ENCODE measurements around the gene GPR183. TPM values are rescaled to one million over a fixed set of nuclear protein-coding genes. Genes with fewer than 3 reads are reported as not detected.
A peak's percentile ranks its signal among the peaks of the same experiment; 100 is the strongest.

The GPR183 gene
- total and polyA plus RNA-seq, 4 donors: 1.7 to 25.3 (median 13.9) TPM

GRCh38 chr13:99277629-99278028, 29.6 kb downstream of the GPR183 start:
- H3K4me1 ChIP-seq (ENCODE audit: control insufficient read depth in 1 of 2, insufficient read depth in 2 of 2, low read length in 2 of 2): no peaks in the 10 kb centered on the region
- 95% methylated on average over 4 of the region's 4 CpGs for WGBS, 2 donors
- intact Hi-C loops (cut with DNase I): loop anchor here in 1 of 2 donors (10.0 kb wide), 1 partner anchor 87 kb away; no protein-coding TSS in a partner anchor
- H3K36me3 ChIP-seq (ENCODE audit: control insufficient read depth in 1 of 2, insufficient read depth in 2 of 2, low read length in 1 of 2): no peaks in the 10 kb centered on the region
- no peak overlapping the region for H3K27ac ChIP-seq (ENCODE audit: low read depth in 1 of 2, low read length in 2 of 2)
- H3K27me3 ChIP-seq (ENCODE audit: control insufficient read depth in 1 of 2, insufficient read depth in 2 of 2, low read length in 1 of 2): no peaks in the 10 kb centered on the region
- ATAC-seq (ENCODE audit: low FRiP score) (no peak), DNase-seq (peak in 1 of 2 donors; percentile 38)
- H3K9me3 ChIP-seq (ENCODE audit: control insufficient read depth, low read length): no peaks in the 10 kb centered on the region
- no peak overlapping the region for H3K4me3 ChIP-seq (ENCODE audit: low read length in 2 of 2)

DNA sequence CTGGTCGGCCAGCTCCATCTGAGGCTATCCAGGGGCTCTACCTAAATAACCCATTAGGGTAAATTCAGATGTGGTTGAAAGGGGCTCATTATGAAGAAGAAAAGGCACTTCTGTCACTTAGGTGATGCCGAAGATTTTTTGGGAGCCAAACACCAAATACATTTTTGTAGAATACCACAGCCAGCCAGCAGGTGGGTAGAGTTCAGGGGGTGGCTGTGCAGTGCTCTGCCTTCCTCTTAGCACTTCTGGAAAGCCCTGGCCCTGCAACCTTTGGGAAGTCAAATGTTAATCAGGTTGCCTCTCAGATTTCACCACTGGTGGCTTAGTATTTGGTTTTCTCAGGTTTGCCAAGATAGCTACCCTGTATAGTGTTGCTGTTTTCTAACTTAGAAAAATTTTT, 30.5 kb downstream of the GPR183 start:
- WGBS, 2 donors: 91 to 97% methylated on average over 2 of the region's 2 CpGs
- no peak for ATAC-seq (ENCODE audit: low FRiP score)
- intact Hi-C loops (cut with DNase I): loop anchor here in 1 of 2 donors (10.0 kb wide), 1 partner anchor 88 kb away; no protein-coding TSS in a partner anchor

DNA sequence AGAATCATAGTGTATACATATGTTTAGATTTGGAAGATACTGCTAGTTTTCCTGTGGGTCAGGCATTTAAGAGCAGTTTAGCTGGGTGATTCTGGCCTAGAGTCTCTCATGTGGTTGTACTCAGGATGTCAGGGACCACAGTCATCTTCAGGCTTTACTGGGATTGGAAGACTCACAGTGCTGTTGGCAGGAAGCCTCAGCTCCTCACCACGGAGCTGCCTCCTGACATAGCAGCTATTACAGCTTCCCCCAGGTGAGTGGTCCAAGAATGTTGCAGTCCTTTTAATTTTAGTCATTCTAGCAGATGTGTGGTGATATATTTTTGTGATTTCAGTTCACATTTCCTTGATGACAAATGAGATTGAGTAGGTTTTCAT, 32.1 kb downstream of the GPR183 start:
- Histone ChIP-seq H3K4me1 (ENCODE audit: control insufficient read depth in 1 of 2, insufficient read depth in 2 of 2, low read length in 2 of 2) (no peaks in the 10 kb centered on the region), H3K27me3 (ENCODE audit: control insufficient read depth in 1 of 2, insufficient read depth in 2 of 2, low read length in 1 of 2) (no peaks in the 10 kb centered on the region), H3K36me3 (ENCODE audit: control insufficient read depth in 1 of 2, insufficient read depth in 2 of 2, low read length in 1 of 2) (no peaks in the 10 kb centered on the region), H3K9me3 (ENCODE audit: control insufficient read depth, low read length) (no peaks in the 10 kb centered on the region), H3K27ac (ENCODE audit: low read depth in 1 of 2, low read length in 2 of 2) (no peak overlapping the region), H3K4me3 (ENCODE audit: low read length in 2 of 2) (no peak overlapping the region)
- 43 to 48% methylated on average over 1 of the region's 1 CpG for WGBS, 2 donors
- DNase-seq: no peak
- intact Hi-C loops (cut with DNase I): loop anchor here in 1 of 2 donors (10.0 kb wide), 1 partner anchor 90 kb away; no protein-coding TSS in a partner anchor
- no peak for ATAC-seq (ENCODE audit: low FRiP score)

More for the DNA sequence above, 30.5 kb downstream of the GPR183 start:
- Histone ChIP-seq H3K27ac (ENCODE audit: low read depth in 1 of 2, low read length in 2 of 2) (no peak overlapping the region), H3K27me3 (ENCODE audit: control insufficient read depth in 1 of 2, insufficient read depth in 2 of 2, low read length in 1 of 2) (no peaks in the 10 kb centered on the region), H3K36me3 (ENCODE audit: control insufficient read depth in 1 of 2, insufficient read depth in 2 of 2, low read length in 1 of 2) (no peaks in the 10 kb centered on the region), H3K9me3 (ENCODE audit: control insufficient read depth, low read length) (no peaks in the 10 kb centered on the region), H3K4me1 (ENCODE audit: control insufficient read depth in 1 of 2, insufficient read depth in 2 of 2, low read length in 2 of 2) (no peaks in the 10 kb centered on the region), H3K4me3 (ENCODE audit: low read length in 2 of 2) (no peak overlapping the region)
- no peak for DNase-seq

- H3K27ac ChIP-seq (ENCODE audit: low read depth in 1 of 2, low read length in 2 of 2): no peak overlapping the region
- WGBS, 2 donors: 95 to 96% methylated on average over 2 of the region's 2 CpGs
- ATAC-seq (ENCODE audit: low FRiP score): no peak
Measured at GRCh38 chr13:99273128-99273527, 34.1 kb downstream of the GPR183 start.

GRCh38 chr13:99272481-99272880, 34.7 kb downstream of the GPR183 start:
- H3K4me1 ChIP-seq (ENCODE audit: control insufficient read depth in 1 of 2, insufficient read depth in 2 of 2, low read length in 2 of 2): no peaks in the 10 kb centered on the region
- DNase-seq (no peak), ATAC-seq (ENCODE audit: low FRiP score) (no peak)
- intact Hi-C loops (cut with DNase I): loop anchor here in 1 of 2 donors (2.0 to 10.0 kb wide), 2 partner anchors 92 to 164 kb away; no protein-coding TSS in a partner anchor
- no peaks in the 10 kb centered on the region for H3K27me3 ChIP-seq (ENCODE audit: control insufficient read depth in 1 of 2, insufficient read depth in 2 of 2, low read length in 1 of 2)
- no peaks in the 10 kb centered on the region for H3K36me3 ChIP-seq (ENCODE audit: control insufficient read depth in 1 of 2, insufficient read depth in 2 of 2, low read length in 1 of 2)
- H3K27ac ChIP-seq (ENCODE audit: low read depth in 1 of 2, low read length in 2 of 2): no peak overlapping the region
- H3K4me3 ChIP-seq (ENCODE audit: low read length in 2 of 2): no peak overlapping the region
- no peaks in the 10 kb centered on the region for H3K9me3 ChIP-seq (ENCODE audit: control insufficient read depth, low read length)
- 97% methylated on average over 2 of the region's 2 CpGs for WGBS, 2 donors

More at GRCh38 chr13:99273128-99273527, 34.1 kb downstream of the GPR183 start:
- no peaks in the 10 kb centered on the region for H3K4me1 ChIP-seq (ENCODE audit: control insufficient read depth in 1 of 2, insufficient read depth in 2 of 2, low read length in 2 of 2)
- H3K27me3 ChIP-seq (ENCODE audit: control insufficient read depth in 1 of 2, insufficient read depth in 2 of 2, low read length in 1 of 2): no peaks in the 10 kb centered on the region
- H3K4me3 ChIP-seq (ENCODE audit: low read length in 2 of 2): no peak overlapping the region
- H3K9me3 ChIP-seq (ENCODE audit: control insufficient read depth, low read length): no peaks in the 10 kb centered on the region
- no peak for DNase-seq
- no peaks in the 10 kb centered on the region for H3K36me3 ChIP-seq (ENCODE audit: control insufficient read depth in 1 of 2, insufficient read depth in 2 of 2, low read length in 1 of 2)
- intact Hi-C loops (cut with DNase I): loop anchor here in 1 of 2 donors (2.0 to 10.0 kb wide), 2 partner anchors 92 to 164 kb away; no protein-coding TSS in a partner anchor

- Histone ChIP-seq H3K27me3 (ENCODE audit: control insufficient read depth in 1 of 2, insufficient read depth in 2 of 2, low read length in 1 of 2) (no peaks in the 10 kb centered on the region), H3K4me1 (ENCODE audit: control insufficient read depth in 1 of 2, insufficient read depth in 2 of 2, low read length in 2 of 2) (no peaks in the 10 kb centered on the region), H3K27ac (ENCODE audit: low read depth in 1 of 2, low read length in 2 of 2) (no peak overlapping the region), H3K36me3 (ENCODE audit: control insufficient read depth in 1 of 2, insufficient read depth in 2 of 2, low read length in 1 of 2) (no peaks in the 10 kb centered on the region), H3K4me3 (ENCODE audit: low read length in 2 of 2) (no peak overlapping the region), H3K9me3 (ENCODE audit: control insufficient read depth, low read length) (no peaks in the 10 kb centered on the region)
- WGBS, 2 donors: 64 to 80% methylated on average over 3 of the region's 3 CpGs
- intact Hi-C loops (cut with DNase I): loop anchor here in 1 of 2 donors (10.0 kb wide), 1 partner anchor 94 kb away; no protein-coding TSS in a partner anchor
- DNase-seq (no peak), ATAC-seq (ENCODE audit: low FRiP score) (no peak)
Measured at GRCh38 chr13:99271249-99271648, 36.0 kb downstream of the GPR183 start.

DNA sequence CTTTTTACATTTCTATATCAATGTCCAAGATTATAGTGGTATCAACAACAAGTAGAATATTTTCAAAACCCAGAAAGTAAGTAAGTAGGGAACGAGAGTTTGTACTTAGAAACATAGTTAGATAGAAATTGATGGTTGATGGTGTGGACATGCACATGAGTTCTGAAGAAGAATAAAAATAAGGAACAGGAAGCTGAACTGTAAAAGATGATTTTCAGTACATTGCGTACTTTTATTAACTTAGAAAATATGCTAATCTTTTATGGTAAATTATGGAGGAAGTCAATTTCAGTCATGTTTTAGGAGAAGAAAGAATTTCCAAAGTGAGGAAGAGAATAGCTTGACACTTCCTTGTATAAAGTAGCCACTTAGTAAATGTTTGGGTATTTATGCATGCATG, 36.7 kb downstream of the GPR183 start:
- H3K9me3 ChIP-seq (ENCODE audit: control insufficient read depth, low read length): no peaks in the 10 kb centered on the region
- intact Hi-C loops (cut with DNase I): loop anchor here in 1 of 2 donors (10.0 kb wide), 1 partner anchor 94 kb away; no protein-coding TSS in a partner anchor
- no peaks in the 10 kb centered on the region for H3K27me3 ChIP-seq (ENCODE audit: control insufficient read depth in 1 of 2, insufficient read depth in 2 of 2, low read length in 1 of 2)
- no peak overlapping the region for H3K27ac ChIP-seq (ENCODE audit: low read depth in 1 of 2, low read length in 2 of 2)
- ATAC-seq (ENCODE audit: low FRiP score): no peak
- no peak overlapping the region for H3K4me3 ChIP-seq (ENCODE audit: low read length in 2 of 2)
- H3K36me3 ChIP-seq (ENCODE audit: control insufficient read depth in 1 of 2, insufficient read depth in 2 of 2, low read length in 1 of 2): no peaks in the 10 kb centered on the region
- WGBS, 2 donors: 91 to 92% methylated on average over 2 of the region's 2 CpGs
- no peak for DNase-seq
- H3K4me1 ChIP-seq (ENCODE audit: control insufficient read depth in 1 of 2, insufficient read depth in 2 of 2, low read length in 2 of 2): no peaks in the 10 kb centered on the region

- Histone ChIP-seq H3K36me3 (ENCODE audit: control insufficient read depth in 1 of 2, insufficient read depth in 2 of 2, low read length in 1 of 2) (no peaks in the 10 kb centered on the region), H3K4me1 (ENCODE audit: control insufficient read depth in 1 of 2, insufficient read depth in 2 of 2, low read length in 2 of 2) (no peaks in the 10 kb centered on the region), H3K27me3 (ENCODE audit: control insufficient read depth in 1 of 2, insufficient read depth in 2 of 2, low read length in 1 of 2) (no peaks in the 10 kb centered on the region), H3K9me3 (ENCODE audit: control insufficient read depth, low read length) (no peaks in the 10 kb centered on the region), H3K27ac (ENCODE audit: low read depth in 1 of 2, low read length in 2 of 2) (no peak overlapping the region), H3K4me3 (ENCODE audit: low read length in 2 of 2) (no peak overlapping the region)
- DNase-seq: no peak
- WGBS, 2 donors: 58% methylated on average over 3 of the region's 3 CpGs
- intact Hi-C loops (cut with DNase I): loop anchor here (2.0 to 10.0 kb wide), 3 partner anchors 91 to 167 kb away; no protein-coding TSS in a partner anchor
- peak; percentile 72 for ATAC-seq (ENCODE audit: low FRiP score)
Measured at GRCh38 chr13:99269627-99270241, 37.5 kb downstream of the GPR183 start.

- H3K9me3 ChIP-seq (ENCODE audit: control insufficient read depth, low read length): no peaks in the 10 kb centered on the region
- ATAC-seq (ENCODE audit: low FRiP score): no peak
- no peak overlapping the region for H3K4me3 ChIP-seq (ENCODE audit: low read length in 2 of 2)
Measured at GRCh38 chr13:99268822-99269221, 38.4 kb downstream of the GPR183 start.

More at GRCh38 chr13:99268822-99269221, 38.4 kb downstream of the GPR183 start:
- Histone ChIP-seq H3K36me3 (ENCODE audit: control insufficient read depth in 1 of 2, insufficient read depth in 2 of 2, low read length in 1 of 2) (no peaks in the 10 kb centered on the region), H3K4me1 (ENCODE audit: control insufficient read depth in 1 of 2, insufficient read depth in 2 of 2, low read length in 2 of 2) (no peaks in the 10 kb centered on the region), H3K27ac (ENCODE audit: low read depth in 1 of 2, low read length in 2 of 2) (no peak overlapping the region), H3K27me3 (ENCODE audit: control insufficient read depth in 1 of 2, insufficient read depth in 2 of 2, low read length in 1 of 2) (no peaks in the 10 kb centered on the region)
- WGBS, 2 donors: 80 to 82% methylated on average over 3 of the region's 3 CpGs
- intact Hi-C loops (cut with DNase I): loop anchor here (2.0 kb wide), 2 partner anchors 90 to 168 kb away; no protein-coding TSS in a partner anchor
- DNase-seq: no peak

All from aorta (tissue), 5 donors.